Mammary epithelial cell (primary cell): Measurements from ENCODE around the gene TBC1D2.

ENCODE experiments used
- EZH2 ChIP-seq: IDR thresholded peaks from 2 replicates; pipeline ENCODE4 v1.6.1; 2012; ENCODE audit warnings: low read length, inconsistent platforms, borderline replicate concordance
- TF ChIP-seq, protein P1 (sequence below), 2 donors: IDR thresholded peaks in 1 of 2; conservative IDR thresholded peaks in 1 of 2; 2 replicates each; pipeline ENCODE4 v1.5.1; 2011 to 2012; ENCODE audit warnings: inconsistent platforms in 2 of 2, low read length in 2 of 2, mild to moderate bottlenecking in 2 of 2, control low read depth in 1 of 2, low read depth in 1 of 2; ENCODE audit not compliant: insufficient read depth in 1 of 2; ENCODE audit errors: extremely low read depth in 1 of 2

DNA sequence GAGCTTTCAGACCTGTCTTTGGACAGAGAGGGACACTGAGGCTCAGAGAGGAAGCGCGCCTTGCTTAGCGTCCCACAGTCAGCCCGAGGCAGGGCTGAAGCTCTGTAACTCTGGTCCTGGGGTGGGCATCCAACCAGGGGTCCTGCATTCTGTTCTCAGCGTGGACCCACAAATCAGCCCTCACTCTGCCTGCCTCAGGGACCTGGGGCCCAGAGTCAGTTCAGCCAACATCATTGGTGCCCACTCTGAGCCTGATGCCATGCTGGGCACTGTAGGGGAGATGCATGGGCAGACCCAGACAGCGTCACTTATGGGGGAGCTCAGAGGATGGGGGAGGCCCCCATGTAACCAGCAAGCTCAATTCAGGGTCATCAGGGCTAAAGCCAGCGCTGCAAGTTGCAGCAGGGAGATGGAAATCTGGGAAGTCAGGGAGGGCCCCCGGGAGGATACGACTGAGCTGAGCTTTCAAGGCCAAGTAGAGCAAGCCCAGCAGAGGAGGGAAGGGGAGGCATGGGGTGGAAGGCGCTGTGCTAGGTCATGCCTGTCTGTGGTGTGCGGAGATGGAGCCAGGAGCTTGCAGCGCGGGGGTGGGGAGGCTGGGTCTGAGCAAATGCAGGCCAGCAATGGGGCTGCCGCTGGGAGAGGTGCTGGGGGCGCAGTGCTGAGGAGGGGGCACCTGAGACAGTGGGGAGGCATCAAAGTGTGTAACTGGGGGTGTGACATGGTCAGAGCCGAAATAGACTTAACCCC is 84.1 kb downstream of the TBC1D2 start:
- TF ChIP-seq, protein P1, sequence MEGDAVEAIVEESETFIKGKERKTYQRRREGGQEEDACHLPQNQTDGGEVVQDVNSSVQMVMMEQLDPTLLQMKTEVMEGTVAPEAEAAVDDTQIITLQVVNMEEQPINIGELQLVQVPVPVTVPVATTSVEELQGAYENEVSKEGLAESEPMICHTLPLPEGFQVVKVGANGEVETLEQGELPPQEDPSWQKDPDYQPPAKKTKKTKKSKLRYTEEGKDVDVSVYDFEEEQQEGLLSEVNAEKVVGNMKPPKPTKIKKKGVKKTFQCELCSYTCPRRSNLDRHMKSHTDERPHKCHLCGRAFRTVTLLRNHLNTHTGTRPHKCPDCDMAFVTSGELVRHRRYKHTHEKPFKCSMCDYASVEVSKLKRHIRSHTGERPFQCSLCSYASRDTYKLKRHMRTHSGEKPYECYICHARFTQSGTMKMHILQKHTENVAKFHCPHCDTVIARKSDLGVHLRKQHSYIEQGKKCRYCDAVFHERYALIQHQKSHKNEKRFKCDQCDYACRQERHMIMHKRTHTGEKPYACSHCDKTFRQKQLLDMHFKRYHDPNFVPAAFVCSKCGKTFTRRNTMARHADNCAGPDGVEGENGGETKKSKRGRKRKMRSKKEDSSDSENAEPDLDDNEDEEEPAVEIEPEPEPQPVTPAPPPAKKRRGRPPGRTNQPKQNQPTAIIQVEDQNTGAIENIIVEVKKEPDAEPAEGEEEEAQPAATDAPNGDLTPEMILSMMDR (conservative IDR thresholded peaks at IDR 0.05 in 1 of 2, IDR thresholded peaks at IDR 0.05 in 1 of 2; ENCODE audit: extremely low read depth in 1 of 2, insufficient read depth in 1 of 2, low read depth in 1 of 2, low read length in 2 of 2): no peak
- TF ChIP-seq EZH2: no peak
